SHP77 treated with DMSO at 0.1 percent for 48 hours (cell line): ENCODE measurements around the gene MYH15.
A peak's percentile ranks its signal among the peaks of the same experiment; 100 is the strongest.

Experiments
- DNase-seq: peaks from one replicate; lab custom pipeline; 2025; lab: John Stamatoyannopoulos, UW

The MYH15 gene

GRCh38 chr3:108509871-108510270 lies 525 bp downstream of the MYH15 start:
- no peak for DNase-seq

- DNase-seq: no peak
These were observed 1.1 kb downstream of the MYH15 start for GRCh38 chr3:108509263-108509662.

- no peak for DNase-seq
These were observed 2.5 kb downstream of the MYH15 start for GRCh38 chr3:108507902-108508301.

- no peak for DNase-seq
These were observed 4.6 kb downstream of the MYH15 start for GRCh38 chr3:108505811-108506210.

GRCh38 chr3:108503722-108504121 lies 6.7 kb downstream of the MYH15 start:
- no peak for DNase-seq

GRCh38 chr3:108501535-108501934 lies 8.9 kb downstream of the MYH15 start:
- DNase-seq: no peak

- DNase-seq: no peak
These were observed 9.7 kb downstream of the MYH15 start for GRCh38 chr3:108500728-108501127.

GRCh38 chr3:108497271-108497670 lies 13.1 kb downstream of the MYH15 start:
- no peak for DNase-seq

- no peak for DNase-seq
These were observed 14.7 kb downstream of the MYH15 start for GRCh38 chr3:108495717-108496116.

GRCh38 chr3:108494906-108495531 lies 15.4 kb downstream of the MYH15 start:
- DNase-seq: no peak

- DNase-seq: no peak
These were observed 16.5 kb downstream of the MYH15 start for GRCh38 chr3:108493862-108494261.

- DNase-seq: no peak
These were observed 18.9 kb downstream of the MYH15 start for GRCh38 chr3:108491456-108491855.

- DNase-seq: peak; percentile 26
These were observed 20.6 kb downstream of the MYH15 start for GRCh38 chr3:108489776-108490175.

GRCh38 chr3:108488631-108489030 lies 21.8 kb downstream of the MYH15 start:
- no peak for DNase-seq

- no peak for DNase-seq
These were observed 23.0 kb downstream of the MYH15 start for GRCh38 chr3:108487439-108487838.

GRCh38 chr3:108486941-108487340 lies 23.5 kb downstream of the MYH15 start:
- DNase-seq: no peak

- no peak for DNase-seq
These were observed 24.1 kb downstream of the MYH15 start for GRCh38 chr3:108486338-108486737.

GRCh38 chr3:108485146-108485545 lies 25.2 kb downstream of the MYH15 start:
- no peak for DNase-seq

- no peak for DNase-seq
These were observed 31.2 kb downstream of the MYH15 start for GRCh38 chr3:108479224-108479623.

- peak; percentile 58 for DNase-seq
These were observed 32.8 kb downstream of the MYH15 start for GRCh38 chr3:108477511-108478147.

- no peak for DNase-seq
These were observed 35.1 kb downstream of the MYH15 start for GRCh38 chr3:108475220-108475782.

GRCh38 chr3:108474581-108474980 lies 35.8 kb downstream of the MYH15 start:
- DNase-seq: no peak

GRCh38 chr3:108473711-108474110 lies 36.7 kb downstream of the MYH15 start:
- no peak for DNase-seq
